Testis (tissue), 2 donors: ENCODE results near the gene PGC.

Experiments used
- POLR2A ChIP-seq: fragments of 450-650 bp; IDR thresholded peaks from one replicate; pipeline ENCODE4 v1.6.1; 2017; ENCODE audit warnings: antibody characterized with exemption, mild to moderate bottlenecking, moderate library complexity
- TF ChIP-seq, protein P1 (sequence below), 3 experiments: fragments of 450-650 bp in 2 of 3; fragments of 200-600 bp in 1 of 3; sonication (generic) in 1 of 3; IDR thresholded peaks; one replicate each; pipeline ENCODE4 v1.5.1; 2016 to 2019; ENCODE audit warnings: antibody characterized with exemption in 3 of 3, mild to moderate bottlenecking in 2 of 3, moderate library complexity in 1 of 3

DNA sequence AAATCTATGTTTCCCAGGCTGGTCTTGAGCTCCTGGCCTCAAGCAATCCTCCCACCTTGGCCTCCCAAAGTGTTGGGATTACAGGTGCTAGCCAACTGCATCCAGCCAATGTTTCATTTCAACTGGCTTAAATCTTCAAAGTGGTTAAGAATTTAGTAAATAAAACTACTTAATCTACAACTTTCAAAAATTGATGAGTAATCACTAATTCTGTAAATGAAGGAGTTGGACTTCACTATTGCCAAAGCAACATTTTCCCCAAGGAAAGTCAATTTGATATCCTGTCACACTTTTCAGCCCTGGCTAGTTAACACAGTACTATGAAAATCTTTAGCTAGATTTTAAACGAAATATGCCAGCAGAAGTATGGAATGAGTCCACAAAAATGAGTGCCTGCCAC is 44.1 kb upstream of the PGC start:
- TF ChIP-seq, protein P1, sequence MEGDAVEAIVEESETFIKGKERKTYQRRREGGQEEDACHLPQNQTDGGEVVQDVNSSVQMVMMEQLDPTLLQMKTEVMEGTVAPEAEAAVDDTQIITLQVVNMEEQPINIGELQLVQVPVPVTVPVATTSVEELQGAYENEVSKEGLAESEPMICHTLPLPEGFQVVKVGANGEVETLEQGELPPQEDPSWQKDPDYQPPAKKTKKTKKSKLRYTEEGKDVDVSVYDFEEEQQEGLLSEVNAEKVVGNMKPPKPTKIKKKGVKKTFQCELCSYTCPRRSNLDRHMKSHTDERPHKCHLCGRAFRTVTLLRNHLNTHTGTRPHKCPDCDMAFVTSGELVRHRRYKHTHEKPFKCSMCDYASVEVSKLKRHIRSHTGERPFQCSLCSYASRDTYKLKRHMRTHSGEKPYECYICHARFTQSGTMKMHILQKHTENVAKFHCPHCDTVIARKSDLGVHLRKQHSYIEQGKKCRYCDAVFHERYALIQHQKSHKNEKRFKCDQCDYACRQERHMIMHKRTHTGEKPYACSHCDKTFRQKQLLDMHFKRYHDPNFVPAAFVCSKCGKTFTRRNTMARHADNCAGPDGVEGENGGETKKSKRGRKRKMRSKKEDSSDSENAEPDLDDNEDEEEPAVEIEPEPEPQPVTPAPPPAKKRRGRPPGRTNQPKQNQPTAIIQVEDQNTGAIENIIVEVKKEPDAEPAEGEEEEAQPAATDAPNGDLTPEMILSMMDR (IDR thresholded peaks at IDR 0.05), result no peak
- TF ChIP-seq POLR2A, result no peak
